HG03342 (cell line): ENCODE data around the gene SARS2.
A peak's percentile ranks its signal among the peaks of the same experiment; 100 is the strongest.
"Not testable (repeated sequence)": the region's sequence is repeated elsewhere in the genome, so short reads cannot be mapped to it uniquely, and the experiment has no call there.

Experiments
- ATAC-seq: cut with Tn5 transposase; IDR thresholded peaks from one replicate; pipeline ENCODE4 v1.9.1; 2021; ENCODE audit warnings: mild to moderate bottlenecking, moderate library complexity; ENCODE audit not compliant: unreplicated experiment

Gene SARS2

DNA sequence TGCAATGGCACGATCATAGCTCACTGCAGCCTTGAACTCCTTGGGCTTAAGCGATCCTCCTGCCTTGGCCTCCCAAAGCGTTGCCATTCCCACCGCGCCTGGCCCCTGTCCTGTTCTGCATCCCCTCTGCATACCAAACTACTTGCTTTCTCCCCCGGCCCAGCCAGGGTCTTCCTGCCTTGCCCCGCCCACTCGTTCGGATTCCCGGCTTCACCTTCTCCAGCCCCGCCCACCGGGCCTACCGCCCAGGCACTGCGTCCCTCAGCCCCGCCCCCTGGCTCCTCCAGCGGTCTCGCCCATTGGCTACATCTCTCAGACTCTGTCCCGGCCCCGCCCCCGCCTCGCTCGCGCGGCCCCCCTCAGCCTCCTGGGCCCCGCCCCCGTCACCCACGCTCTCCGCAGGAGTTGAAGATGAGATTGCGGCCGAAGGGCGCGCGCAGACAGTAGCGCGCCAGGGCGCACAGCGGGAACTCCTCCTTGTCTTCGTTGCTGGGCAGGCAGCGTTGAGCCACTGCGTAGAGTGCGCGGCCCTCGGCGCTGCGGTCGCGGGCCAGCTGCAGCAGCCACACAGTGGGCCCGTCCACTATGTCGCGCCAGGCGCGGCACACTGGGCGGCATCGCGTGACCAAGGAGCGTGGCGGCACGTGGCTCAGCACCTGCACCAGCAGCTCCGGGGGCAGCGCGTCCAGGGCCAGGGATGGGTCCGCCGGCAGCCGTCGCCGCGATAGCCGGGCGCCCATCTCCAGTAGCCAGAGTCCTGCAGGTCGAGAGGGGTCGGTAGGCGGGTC lies 19.2 kb upstream of the SARS2 start:
- peak; percentile 40 for ATAC-seq

DNA sequence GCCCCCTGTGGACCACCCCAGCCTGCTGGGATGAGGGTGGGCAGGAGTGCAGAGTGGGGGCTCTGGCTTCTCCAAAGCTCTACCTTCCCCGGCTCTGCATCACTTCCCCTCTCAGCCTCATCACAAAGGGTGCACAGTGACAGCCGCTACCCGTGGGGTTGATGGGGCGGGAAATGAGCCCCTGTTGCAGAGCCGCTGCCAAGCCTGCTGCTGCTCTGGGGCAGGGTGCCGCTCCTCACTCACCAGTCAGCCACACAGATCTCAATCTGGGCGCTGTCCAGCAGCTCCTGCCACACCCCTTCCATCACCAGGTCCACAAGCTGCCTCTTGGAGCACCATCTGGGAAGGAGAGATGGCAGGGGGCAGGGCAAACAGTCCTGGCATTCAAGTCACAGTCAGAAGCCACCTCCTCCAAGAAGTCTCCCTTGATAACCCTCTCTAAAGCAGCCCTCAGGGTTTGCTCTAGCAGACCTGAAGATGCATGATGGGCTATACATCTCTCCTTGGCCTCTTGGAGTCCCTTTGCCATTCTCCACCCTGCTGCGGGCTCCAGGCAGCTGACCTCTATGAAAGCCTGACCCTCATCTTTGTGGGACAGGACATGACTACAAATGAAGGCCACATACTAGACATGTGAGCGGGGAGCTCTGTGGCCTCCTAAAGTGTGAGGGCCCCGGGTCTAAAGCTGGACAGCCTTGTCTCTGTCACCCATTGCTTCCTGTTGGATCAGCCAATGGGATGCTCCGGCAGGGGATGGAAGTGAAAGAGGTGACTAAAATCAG lies 15.9 kb upstream of the SARS2 start:
- ATAC-seq = no peak

DNA sequence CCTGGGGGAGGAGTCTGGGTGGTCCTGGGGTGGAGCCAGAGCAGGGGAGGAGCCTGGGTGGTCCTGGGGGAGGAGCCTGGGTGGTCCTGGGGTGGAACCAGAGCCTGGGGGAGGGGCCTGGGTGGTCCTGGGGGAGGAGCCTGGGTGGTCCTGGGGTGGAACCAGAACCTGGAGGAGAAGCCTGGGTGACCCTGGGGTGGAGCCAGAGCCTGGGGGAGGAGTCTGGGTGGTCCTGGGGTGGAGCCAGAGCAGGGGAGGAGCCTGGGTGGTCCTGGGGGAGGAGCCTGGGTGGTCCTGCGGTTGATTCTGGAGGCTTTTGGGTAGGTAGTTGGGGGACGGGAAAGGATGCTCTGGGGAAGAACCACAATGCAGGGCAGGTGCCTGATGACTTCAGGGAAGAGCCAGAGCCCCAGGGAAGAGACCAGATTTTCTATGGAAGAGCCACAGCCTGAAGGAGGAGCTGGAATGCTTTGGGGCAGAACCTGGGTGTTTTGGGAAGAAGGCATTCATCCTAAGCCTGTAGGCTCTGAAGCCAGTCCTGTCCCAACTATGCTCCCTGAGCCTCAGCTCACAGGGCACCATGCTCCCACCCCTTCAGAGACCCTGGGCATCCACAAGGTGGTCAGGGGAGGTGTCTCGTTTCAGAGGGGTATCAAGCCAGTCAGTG lies 15.1 kb upstream of the SARS2 start:
- no peak for ATAC-seq

DNA sequence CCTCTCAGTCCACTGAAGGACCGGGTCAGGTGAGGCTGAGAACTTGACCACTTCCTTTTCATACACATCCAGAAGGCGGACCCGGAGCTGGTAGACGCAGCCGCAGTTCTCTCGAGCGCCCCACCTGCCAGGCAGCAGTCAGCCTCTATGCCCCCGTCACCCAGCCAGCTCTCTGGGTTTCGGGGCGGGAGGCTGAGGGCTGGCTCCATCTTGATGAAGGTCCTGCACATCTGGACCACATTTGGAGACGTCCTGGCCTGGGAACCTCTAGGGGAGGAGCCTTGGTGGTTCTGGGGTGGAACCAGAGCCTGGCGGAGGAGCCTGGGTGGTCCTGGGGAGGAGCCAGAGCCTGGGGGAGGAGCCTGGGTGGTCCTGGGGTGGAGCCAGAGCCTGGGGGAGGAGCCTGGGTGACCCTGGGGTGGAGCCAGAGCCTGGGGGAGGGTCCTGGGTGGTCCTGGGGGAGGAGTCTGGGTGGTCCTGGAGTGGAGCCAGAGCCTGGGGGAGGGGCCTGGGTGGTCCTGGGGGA lies 14.5 kb upstream of the SARS2 start:
- no peak for ATAC-seq

DNA sequence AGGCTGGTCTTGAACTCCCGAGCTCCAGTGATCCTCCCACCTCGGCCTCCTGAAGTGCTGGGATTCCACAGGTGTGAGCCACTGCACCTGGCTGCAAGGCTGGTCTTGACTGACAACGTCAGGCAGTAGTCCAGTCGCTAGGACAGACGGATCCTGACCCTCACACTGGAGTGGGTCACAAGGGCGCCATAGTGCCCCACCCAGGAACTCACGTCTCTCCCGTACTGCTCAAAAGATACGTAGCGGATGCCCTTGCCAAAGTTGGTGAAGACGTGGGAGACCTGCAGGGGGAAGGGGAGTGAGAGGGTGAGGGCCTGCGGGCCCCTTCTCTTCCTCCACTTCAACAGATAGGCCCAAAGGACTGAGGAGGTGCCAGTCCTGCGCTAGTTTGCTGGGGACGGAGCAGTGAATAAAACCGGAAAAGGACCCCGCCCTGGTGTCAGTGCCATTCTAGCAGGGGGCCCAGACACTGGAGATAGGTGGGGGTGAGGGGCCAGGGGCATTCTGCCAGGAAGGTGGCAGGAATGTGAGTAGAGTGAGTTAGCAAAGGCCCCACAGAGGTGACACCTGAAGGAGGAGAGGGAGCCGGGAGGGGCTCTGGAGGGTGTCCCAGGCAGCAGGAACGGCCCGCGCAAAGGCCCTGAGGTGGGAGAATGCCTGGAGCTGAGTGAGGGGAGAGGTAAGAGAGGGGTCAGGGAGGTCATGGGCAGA lies 12.1 kb upstream of the SARS2 start:
- ATAC-seq = no peak

DNA sequence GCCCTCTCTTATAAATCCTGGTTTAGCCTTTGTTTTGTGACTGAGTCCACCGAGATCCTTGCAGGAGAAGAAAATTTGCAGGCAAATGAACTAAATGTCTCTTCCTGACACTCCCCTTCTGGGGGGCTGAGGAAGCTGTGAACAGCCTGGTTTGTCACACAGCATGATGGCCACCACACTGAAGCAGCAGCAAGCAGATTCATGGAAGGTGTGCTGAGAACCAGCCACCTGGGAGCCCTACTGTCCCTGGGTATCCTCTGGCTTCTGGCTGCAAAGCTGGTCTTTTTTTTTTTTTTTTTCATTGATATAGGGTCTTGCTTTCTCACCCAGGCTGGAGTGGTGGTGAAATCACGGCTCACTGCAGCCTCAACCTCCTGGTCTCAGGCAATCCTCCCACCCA lies 11.4 kb upstream of the SARS2 start:
- no peak for ATAC-seq

DNA sequence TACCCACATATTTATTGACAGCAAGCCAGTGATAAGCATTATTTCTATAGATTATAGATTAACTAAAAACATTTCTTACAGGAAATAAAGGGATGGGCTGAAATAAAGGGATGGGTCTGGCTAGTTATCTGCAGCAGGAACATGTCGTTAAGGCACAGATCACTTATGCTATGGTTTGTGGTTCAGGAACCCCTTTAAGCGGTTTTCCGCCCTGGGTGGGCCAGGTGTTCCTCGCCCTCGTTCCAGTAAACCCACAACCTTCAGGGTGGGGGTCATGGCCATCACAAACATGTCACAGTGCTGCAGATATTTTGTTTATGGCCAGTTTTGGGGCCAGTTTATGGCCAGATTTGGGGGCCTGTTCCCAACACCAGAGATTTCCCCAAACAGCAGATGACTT lies 10.9 kb upstream of the SARS2 start:
- ATAC-seq = not testable (repeated sequence)

DNA sequence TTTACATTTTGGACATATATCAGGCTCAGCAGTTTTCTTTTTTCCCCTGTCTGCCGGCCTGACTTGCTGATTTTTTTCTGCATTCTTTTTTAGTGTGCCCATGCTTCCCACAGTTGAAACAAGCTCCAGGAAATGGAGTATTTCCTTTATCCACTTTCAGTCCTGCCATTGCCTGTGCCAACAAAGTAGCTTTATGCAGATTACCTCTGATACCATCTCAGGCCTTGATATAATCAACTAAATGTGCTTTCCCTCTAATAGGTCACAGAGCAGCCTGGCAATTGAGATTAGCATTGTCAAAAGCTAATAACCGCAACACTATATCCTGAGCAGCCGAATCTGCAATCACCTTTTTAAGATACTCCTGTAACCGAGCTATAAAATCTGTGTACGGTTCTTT lies 9.4 kb upstream of the SARS2 start:
- ATAC-seq = no peak

DNA sequence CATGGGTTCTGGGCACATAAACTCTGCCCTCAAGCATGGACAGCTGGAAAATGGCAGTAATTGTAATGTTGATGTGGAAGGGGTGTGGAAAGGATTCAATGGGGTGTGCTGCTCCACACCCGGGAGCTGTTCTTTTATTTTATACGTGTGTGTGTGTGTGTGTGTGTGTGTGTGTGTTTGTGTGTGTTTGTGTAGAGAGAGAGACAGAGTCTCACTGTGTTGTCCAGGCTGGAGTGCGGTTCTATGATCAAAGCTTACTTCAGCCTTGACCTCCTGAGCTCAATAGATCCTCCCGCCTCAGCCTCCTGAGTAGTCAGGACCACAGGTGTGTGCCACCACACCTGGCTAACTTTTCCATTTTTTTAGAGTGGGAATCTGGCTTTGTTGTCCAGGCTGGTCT lies 3.0 kb upstream of the SARS2 start:
- no peak for ATAC-seq

DNA sequence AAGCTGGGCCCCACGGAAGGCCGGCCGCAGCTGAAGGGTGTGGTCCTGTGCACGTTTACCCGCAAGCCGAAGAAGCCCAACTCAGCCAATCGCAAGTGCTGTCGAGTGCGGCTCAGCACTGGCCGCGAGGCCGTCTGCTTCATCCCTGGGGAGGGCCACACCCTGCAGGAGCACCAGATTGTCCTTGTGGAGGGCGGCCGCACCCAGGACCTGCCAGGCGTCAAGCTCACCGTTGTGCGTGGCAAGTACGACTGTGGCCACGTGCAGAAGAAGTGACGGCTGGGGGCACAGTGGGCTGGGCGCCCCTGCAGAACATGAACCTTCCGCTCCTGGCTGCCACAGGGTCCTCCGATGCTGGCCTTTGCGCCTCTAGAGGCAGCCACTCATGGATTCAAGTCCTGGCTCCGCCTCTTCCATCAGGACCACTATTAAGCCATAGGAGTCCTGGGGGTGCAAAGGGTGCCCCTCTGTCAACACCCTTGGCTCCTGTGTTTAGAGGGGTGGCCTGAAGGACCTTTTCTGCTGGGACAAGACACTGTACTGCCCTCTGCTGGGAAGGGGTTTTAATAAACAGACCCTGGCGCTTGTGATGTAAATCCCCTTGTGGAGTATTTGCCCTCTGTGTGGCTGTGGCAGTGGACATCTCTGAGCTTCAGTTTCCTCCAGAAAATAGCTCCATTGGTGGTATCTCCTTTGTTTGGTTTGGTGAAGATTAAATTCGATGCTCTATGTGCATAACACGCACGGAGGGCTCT lies 2.0 kb upstream of the SARS2 start:
- no peak for ATAC-seq

DNA sequence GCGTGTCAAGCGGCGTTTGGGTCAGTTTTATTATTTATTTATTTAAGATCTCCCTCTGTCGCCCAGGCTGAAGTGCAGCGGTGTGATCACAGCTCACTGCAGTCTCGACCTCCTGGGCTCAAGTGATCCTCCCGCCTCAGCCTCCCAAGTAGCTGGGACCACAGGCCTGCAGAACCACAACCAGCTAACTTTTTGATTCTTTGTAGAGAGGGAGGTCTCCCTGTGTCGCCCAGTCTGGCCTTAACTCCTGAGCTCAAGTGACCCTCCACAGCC lies 894 bp upstream of the SARS2 start:
- ATAC-seq = no peak

DNA sequence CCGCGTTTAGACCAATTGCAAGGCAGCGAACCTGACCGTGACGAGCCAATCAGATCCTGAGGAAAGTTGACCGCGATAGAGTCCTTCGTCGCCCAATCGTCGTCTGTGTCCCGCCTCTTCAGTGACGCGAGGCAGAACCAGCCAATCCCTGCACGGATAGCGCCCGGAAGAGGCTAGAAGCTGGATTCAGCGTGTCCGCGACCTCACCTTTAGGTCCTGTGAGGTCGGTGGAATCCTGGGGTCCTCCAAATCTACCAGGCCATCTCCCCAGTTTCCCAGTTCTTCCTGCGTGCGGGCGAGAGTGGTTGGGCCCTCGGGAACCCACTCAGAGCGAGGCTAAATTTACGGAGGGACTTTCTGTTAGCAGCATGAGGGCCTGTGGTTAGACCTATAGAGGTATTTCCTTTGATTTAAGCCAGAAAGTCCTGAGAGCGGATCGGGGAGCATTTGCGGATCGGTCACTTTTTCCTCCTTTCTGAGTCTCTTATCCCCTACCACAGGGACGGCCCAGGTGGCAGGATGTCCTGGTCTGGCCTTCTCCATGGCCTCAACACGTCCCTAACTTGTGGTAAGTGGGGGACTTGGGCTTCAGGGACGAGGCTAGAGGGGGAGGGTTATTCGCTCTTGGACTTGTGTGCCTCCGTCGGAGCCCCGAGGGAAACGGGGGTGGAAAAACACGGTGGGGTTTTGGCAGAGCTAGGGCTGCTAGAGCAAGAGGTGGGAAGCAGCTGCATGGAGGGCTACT lies 385 bp upstream of the SARS2 start, which contains the start of gene MRPS12:
Gene MRPS12, plus strand, starts transcription at position 169 of the 745 bp plus-strand sequence. Its CDS starts 351 bp downstream, at position 520.
- peak; percentile 87 for ATAC-seq

DNA sequence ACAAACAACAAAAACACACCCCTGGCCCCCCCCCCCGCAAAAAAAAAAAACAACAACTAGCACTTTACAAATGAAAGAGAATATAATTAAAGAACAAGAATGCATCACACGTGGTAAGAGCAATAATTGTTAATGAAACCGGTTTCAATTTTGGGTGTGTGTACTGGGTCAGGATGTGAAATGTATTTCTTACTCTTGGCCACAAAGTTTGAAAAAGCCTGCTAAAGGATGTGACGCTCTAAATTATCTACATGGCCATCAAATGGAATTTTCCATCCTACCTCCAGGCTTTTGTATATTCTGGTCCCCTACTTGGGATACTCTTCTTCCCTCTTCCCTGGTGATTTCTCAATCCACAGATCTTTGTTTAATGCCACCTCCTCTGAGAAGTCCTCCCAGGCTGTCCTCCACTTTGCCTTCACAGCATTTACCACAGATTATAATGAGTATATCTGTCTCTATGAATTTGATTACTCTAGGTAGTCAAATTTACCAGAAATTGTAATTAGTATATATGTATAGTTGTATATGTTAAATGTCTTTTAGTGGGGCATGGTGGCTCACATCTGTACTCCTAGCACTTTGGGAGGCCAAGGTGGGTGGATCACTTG lies 2.1 kb downstream of the SARS2 start:
- ATAC-seq = no peak

DNA sequence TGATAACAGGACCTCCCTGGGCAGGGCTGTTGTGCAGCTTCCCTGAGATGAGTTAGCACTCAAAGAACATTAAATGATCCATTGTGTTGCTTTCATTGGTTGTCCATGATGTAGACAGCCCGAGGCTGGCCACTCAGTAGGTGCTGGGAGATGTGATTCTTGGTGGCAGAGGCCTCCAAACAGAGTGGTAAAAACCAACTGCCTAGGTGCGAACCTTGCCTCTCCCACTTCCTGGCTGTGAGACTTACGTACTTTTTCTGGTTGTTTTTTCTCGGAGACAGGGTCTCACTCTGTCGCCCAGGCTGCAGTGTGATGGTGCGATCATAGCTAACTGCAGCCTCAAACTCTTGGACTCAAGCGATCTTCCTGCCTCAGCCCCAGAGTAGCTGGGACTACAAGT lies 6.2 kb downstream of the SARS2 start:
- ATAC-seq = no peak

DNA sequence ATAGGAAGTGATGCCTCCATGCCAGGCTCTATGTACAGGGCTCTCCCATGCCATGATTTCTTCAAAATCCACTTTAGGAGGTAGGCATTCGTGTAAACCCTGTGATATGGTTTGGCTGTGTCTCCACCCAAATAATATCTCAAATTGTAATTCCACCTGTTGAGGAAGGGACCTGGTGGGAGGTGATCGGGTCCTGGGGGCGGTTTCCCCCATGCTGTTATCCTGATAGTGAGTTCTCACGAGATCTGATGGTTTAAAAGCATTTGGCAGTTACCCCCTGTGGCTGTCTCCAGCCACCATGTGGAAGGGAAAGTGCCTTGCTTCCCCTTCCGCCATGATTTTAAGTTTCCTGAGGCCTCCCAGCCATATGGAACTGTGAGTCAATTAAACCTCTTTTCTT lies 8.1 kb downstream of the SARS2 start:
- ATAC-seq = no peak

DNA sequence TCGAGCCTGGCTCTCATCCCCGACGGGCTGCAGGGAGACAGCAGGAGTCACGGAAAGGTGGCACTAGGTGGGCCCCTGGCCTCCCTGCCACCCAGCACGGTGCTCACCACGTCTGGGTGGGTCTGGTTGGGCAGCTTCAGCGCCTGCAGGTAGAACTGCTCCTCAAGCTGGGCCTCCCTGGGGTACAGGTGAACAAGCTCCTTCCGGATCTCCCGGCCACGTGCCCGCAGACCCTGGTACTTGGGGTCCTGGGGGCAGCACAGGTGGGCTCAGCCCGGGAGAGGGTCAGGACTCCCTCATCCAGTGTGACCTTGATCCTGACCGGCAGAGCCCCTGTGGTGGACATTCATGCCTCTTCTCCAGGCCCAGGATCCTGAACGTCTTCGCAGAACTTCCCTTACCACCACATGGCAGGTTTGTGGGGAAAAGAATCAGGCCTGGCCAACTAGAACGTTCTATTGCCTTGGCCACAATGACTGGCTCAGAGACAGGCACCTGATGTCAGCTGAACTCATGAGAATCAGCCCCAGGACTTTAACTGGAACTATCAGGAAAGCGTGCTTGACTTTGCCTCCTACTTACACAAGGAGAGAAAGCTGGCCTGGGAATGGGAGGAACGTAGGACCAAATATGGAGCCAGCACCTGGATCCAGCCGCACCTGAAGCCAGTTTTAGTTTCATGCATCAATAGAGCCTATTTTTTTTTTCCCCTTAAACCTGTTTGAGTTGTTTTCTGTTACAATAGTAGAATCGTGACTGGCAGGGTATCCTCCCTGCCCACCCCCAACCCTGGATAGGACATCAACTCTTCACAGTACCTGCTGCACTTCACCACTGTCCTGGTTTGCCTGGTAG lies 8.9 kb downstream of the SARS2 start:
- ATAC-seq = no peak

DNA sequence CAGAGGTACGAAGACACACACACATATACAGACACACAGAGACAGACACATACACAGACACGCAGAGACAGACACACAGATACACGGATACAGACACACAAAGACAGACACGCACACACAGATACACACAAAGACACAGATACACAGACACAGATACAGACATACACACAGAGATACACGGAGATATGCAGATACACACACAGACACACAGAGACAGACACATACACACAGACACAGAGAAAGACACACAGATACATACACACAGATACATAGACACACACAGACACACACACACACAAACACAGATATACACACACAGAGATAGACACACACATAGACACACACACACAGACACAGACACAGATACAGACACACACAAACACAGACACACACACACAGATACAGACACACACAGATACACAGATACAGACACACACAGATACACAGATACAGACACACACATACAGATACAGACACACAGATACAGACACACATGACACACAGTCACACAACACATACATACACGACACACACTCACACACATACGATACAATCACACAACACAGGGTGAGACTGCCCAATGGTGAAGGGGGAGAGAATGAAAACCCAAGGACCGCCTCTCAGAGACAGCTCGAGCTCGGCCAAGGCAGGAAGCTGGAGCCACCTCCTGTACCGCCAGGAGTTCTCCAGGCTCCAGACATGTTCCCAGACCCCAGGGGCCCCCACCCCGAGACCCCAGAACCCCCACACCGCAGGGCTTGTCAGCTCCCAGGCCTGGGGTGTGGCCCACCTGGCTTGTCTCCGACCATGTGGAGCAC lies 9.8 kb downstream of the SARS2 start:
- ATAC-seq = no peak
